AG04449 (cell line): ENCODE data around the gene KAZN.

Source experiments
- CTCF ChIA-PET: fragments of 350-600 bp; formaldehyde crosslinking; extraction: SDS; loops from one replicate; lab custom pipeline; 2021; ENCODE audit warnings: antibody characterized with exemption; lab: Yijun Ruan, JAX
- POLR2A ChIA-PET: fragments of 400-600, 350-600 bp; formaldehyde crosslinking; extraction: SDS; loops from one replicate; lab custom pipeline; 2020; ENCODE audit warnings: antibody characterized with exemption, inconsistent platforms; lab: Yijun Ruan, JAX
- DNase-seq: peaks from one replicate; pipeline ENCODE4 v3.0.0-alpha.2; 2010; ENCODE audit warnings: low read depth, low spot score
- H3K4me3 ChIP-seq: 2 replicates; pipeline ENCODE4 v1.5.1; 2011; ENCODE audit warnings: low read depth, mild to moderate bottlenecking, control low read depth, low read length
- CTCF ChIP-seq: IDR thresholded peaks from one replicate; pipeline ENCODE4 v1.5.1; 2011; ENCODE audit warnings: mild to moderate bottlenecking, moderate library complexity, low read length, control low read depth, inconsistent platforms; ENCODE audit not compliant: insufficient read depth; ENCODE audit errors: missing control alignments

KAZN gene

GRCh38 chr1:14936815-14937214 is 338.3 kb downstream of the KAZN start:
- ChIA-PET CTCF (interaction anchor here (1.3 to 1.5 kb wide), 2 partner anchors 89 to 91 kb away, joined by 3 to 4 read pairs; no protein-coding TSS in a partner anchor), POLR2A (no interaction called here)
- no peak for DNase-seq
- no peak overlapping the region for H3K4me3 ChIP-seq
- TF ChIP-seq CTCF, result no peak

DNA sequence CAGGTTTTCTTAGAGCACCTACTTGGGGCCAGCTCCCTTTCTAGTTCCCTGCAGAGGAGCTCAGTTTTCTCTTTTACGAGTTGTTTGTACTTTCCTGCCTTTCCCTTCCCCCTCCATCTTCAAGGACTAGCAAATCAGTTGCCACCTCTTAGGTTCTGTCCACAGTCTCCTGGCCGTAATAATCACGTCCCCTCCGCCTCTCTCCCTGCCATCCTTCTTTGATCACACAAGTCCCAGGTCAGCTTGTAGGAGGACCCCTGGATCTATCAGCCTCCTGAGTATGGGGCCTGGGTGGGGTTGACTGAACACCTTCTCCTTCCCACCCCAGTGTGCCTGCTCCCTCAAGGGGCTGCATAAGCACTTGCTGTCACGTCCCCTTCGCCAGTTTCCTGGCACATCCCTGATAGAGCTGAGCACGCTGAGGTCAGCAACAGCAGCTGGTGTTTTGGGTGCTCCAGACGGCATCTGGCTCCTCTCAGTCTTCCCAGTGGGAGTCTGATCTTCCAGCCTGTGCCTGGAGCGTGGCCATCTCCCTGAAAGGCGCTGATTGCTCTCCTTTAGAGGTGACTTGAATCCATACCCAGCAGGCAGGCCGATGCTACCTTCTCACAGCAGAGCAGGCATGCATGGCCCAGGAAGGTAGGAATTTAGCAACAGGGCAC is 338.9 kb downstream of the KAZN start:
- no peak for DNase-seq
- ChIA-PET POLR2A (no interaction called here), CTCF (no interaction called here)
- H3K4me3 ChIP-seq, result no peak overlapping the region
- no peak for TF ChIP-seq CTCF

DNA sequence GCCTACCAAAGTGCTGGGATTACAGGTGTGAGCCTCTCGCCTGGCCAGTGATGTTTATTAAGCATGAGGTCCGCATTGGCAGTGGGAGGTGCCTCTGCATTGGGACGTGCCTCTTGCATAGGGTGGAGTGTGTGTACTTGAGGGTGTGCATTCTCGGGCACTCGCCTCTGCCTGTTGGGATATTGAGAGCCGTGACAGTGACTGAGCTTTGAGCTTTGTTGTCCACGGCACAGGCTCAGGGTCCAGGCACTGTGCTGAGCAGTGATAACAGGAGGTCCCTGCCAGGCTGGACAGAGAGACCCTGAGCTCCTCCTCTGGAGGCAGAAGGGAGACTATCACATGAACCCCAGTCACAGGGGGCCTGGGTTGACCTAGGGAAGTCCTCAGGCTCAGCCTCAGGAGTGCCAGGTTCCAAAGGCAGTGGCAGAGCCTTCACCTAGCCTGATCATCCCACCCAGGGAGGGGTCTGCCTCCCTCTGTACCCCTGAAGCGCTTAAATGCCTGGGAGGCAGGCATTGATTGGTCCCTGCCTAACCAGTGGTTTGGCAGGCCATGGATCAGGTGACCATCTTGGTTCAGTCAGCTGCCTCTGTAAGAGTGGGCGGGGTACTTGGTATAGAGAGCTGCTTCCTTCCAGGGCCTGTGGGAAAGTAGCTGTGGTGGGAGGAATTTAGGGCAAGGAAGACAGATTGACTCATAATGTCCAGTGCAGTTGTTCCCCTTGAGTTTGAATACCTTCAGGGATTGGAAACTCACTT is 341.2 kb downstream of the KAZN start:
- no peak overlapping the region for H3K4me3 ChIP-seq
- ChIA-PET POLR2A (no interaction called here), CTCF (interaction anchor here (0.7 to 2.5 kb wide), 4 partner anchors 9 to 88 kb away, joined by 3 to 11 read pairs (median 4); no protein-coding TSS in a partner anchor)
- DNase-seq, result peak; percentile 52
- TF ChIP-seq CTCF, result no peak

DNA sequence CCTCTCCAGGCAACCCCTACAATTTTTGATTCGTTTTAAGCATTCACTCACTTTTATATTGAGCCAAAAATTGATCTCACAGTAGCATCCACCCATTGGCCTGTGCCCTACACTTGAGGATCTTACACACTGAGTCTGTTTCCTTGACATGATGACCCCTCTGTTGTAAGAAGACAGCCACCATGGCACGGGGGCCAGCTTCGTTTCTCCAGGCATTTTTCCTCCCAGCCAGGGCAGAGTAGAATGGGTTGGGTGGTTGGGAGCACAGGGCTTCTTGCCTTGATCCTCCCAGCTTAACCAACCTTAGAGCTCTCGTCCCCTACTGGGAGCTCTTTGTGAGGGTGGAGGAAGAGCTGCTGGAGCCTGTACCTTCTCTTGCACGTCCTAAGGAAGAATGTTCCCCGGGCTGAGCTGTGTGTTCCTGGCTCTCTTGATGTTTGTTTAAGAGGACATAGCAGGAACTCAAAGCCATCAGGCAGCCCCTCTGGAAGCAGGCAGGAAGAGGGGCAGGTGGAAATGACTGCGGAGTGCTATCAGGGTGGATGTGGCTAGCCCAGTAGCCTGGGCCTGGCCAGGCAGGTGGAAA is 341.9 kb downstream of the KAZN start:
- TF ChIP-seq CTCF, result no peak
- ChIA-PET CTCF (interaction anchor here (0.9 to 2.5 kb wide), 3 partner anchors 10 to 87 kb away, joined by 3 to 11 read pairs (median 4); no protein-coding TSS in a partner anchor), POLR2A (no interaction called here)
- DNase-seq, result no peak
- no peak overlapping the region for H3K4me3 ChIP-seq

GRCh38 chr1:14941864-14942263 is 343.4 kb downstream of the KAZN start:
- DNase-seq, result no peak
- TF ChIP-seq CTCF, result no peak
- H3K4me3 ChIP-seq, result no peak overlapping the region
- ChIA-PET POLR2A (interaction anchor here (0.5 to 1.5 kb wide), 3 partner anchors 33 to 468 kb away, joined by 3 read pairs; no protein-coding TSS in a partner anchor), CTCF (interaction anchor here (1.0 to 2.3 kb wide), 3 partner anchors 25 to 92 kb away, joined by 3 to 19 read pairs (median 5); no protein-coding TSS in a partner anchor)

DNA sequence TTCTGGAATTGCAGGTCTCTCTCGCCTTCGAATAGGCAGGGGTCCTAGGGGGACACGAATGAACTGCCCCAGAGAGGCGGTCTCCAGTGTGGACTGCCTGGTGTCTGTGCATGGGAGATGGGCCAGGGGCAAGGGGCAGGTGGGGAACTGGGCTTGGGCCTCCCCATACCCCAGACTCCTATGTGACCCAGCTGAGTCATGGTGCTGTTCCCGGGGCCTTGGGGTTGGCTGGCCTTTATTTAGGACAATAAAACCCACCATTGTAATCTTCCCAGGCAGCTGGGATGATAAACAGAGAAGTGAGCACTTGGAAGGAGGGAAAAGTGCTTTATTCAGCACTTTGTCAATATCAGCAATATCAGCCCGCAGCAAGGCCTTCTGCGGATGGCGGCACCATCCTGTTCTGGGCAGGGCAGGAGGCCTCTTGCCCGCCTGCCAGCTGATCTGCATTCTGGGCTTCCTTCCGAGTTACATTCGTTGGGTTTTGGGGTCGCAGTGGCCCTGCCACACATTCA is 346.0 kb downstream of the KAZN start:
- H3K4me3 ChIP-seq, result no peak overlapping the region
- no peak for DNase-seq
- POLR2A ChIA-PET, result no interaction called here
- TF ChIP-seq CTCF, result no peak
- CTCF ChIA-PET, result interaction anchor here (0.8 to 1.2 kb wide), 4 partner anchors 17 to 82 kb away, joined by 3 to 4 read pairs (median 4); no protein-coding TSS in a partner anchor
